Endodermal cell (in vitro differentiated cells): ENCODE measurements around the gene B3GALT4. TPM values are rescaled to one million over a fixed set of nuclear protein-coding genes. Genes with fewer than 3 reads are reported as not detected.

Experiments used
- DNase-seq: peaks from one replicate; pipeline ENCODE4 v3.0.0-alpha.2; 2017
- H3K27ac ChIP-seq: 2 replicates; pipeline ENCODE4 v1.5.1; 2013; ENCODE audit warnings: mild to moderate bottlenecking, low read depth, low read length, moderate library complexity
- H3K27me3 ChIP-seq: 2 replicates; pipeline ENCODE4 v1.6.1; 2013; ENCODE audit warnings: mild to moderate bottlenecking, low read length, moderate library complexity; ENCODE audit not compliant: insufficient read depth, control insufficient read depth, poor library complexity, severe bottlenecking
- H3K36me3 ChIP-seq: 2 replicates; pipeline ENCODE4 v1.7.0; 2013; ENCODE audit warnings: mild to moderate bottlenecking, low read length, moderate library complexity; ENCODE audit not compliant: control insufficient read depth, insufficient read depth
- H3K4me1 ChIP-seq: one replicate; pipeline ENCODE4 v1.7.0; 2013; ENCODE audit warnings: low read length; ENCODE audit not compliant: control insufficient read depth, insufficient read depth
- H3K4me3 ChIP-seq: 2 replicates; pipeline ENCODE4 v1.5.1; 2013; ENCODE audit warnings: mild to moderate bottlenecking, low read length, moderate library complexity
- H3K9ac ChIP-seq: 2 replicates; pipeline ENCODE4 v1.6.1; 2013; ENCODE audit warnings: mild to moderate bottlenecking, low read length, moderate library complexity; ENCODE audit not compliant: poor library complexity, severe bottlenecking; ENCODE audit errors: extremely low read depth
- H3K9me3 ChIP-seq: 2 replicates; pipeline ENCODE4 v1.6.1; 2013; ENCODE audit warnings: mild to moderate bottlenecking, low read length, moderate library complexity; ENCODE audit not compliant: control insufficient read depth
- H3K27ac Mint-ChIP-seq: 2 replicates; pipeline ENCODE4 v1.8.0; 2020; ENCODE audit warnings: mixed read lengths
- H3K27me3 Mint-ChIP-seq: 2 replicates; pipeline ENCODE4 v1.8.0; 2021; ENCODE audit warnings: mild to moderate bottlenecking, mixed read lengths; ENCODE audit not compliant: insufficient read depth
- H3K36me3 Mint-ChIP-seq: 2 replicates; pipeline ENCODE4 v1.8.0; 2020; ENCODE audit warnings: low read depth, mixed read lengths
- H3K4me1 Mint-ChIP-seq: 2 replicates; pipeline ENCODE4 v1.8.0; 2020; ENCODE audit warnings: mixed read lengths
- H3K4me3 Mint-ChIP-seq: 2 replicates; pipeline ENCODE4 v1.8.0; 2020; ENCODE audit warnings: mild to moderate bottlenecking, moderate library complexity, mixed read lengths
- H3K9me3 Mint-ChIP-seq: 2 replicates; pipeline ENCODE4 v1.8.0; 2020; ENCODE audit warnings: mild to moderate bottlenecking, mixed read lengths
- CTCF ChIP-seq: fragments of 200-600 bp; sonication (generic); conservative IDR thresholded peaks from 2 replicates; pipeline ENCODE4 v1.5.0; 2021; ENCODE audit warnings: antibody characterized with exemption, mild to moderate bottlenecking
- WGBS, 2 experiments: methylation state at CpG; one replicate each; pipeline versions ENCODE4 v1.1.5 to v1.1.7; 2013; ENCODE audit warnings: missing lambda C conversion rate in 2 of 2, mixed read lengths in 1 of 2; ENCODE audit not compliant: insufficient coverage in 1 of 2, insufficient read length in 1 of 2; 5-methylcytosine and 5-hydroxymethylcytosine counted together
- total RNA-seq, 2 donors: library from RNA; stranded (reverse); fragmentation: NEBNext Ultra II Directional in 1 of 2; extraction: Animal tissue kit (Norgen Biotek cat#: 25700) in 1 of 2; gene quantifications; 2 replicates in 1 of 2; 3 replicates in 1 of 2; pipeline ENCODE4 v1.2.1, GENCODE V29; 2021

Gene B3GALT4
- total RNA-seq, 2 donors from 2014 or later: 3.9 to 5.5 TPM

- Histone ChIP-seq H3K36me3 (no peaks in the 10 kb centered on the region), H3K4me1 (no peaks in the 10 kb centered on the region), H3K9ac (no peak overlapping the region), H3K27ac (no peak overlapping the region), H3K4me3 (no peak overlapping the region), H3K27me3 (peaks cover 6% of the 10 kb centered on the region), H3K9me3 (no peaks in the 10 kb centered on the region)
- TF ChIP-seq CTCF: no peak
- H3K27ac Mint-ChIP-seq: no peak overlapping the region
- peak; percentile 9 for DNase-seq
- peaks cover 12% of the 10 kb centered on the region for H3K4me1 Mint-ChIP-seq
- WGBS, 2 experiments: 86 to 91% methylated on average over 5 to 6 of the region's 6 CpGs
- no peak overlapping the region for H3K4me3 Mint-ChIP-seq
- no peaks in the 10 kb centered on the region for H3K9me3 Mint-ChIP-seq
- H3K27me3 Mint-ChIP-seq: peaks cover 25% of the 10 kb centered on the region
- no peaks in the 10 kb centered on the region for H3K36me3 Mint-ChIP-seq
Measured at GRCh38 chr6:33236852-33237251, 40.1 kb upstream of the B3GALT4 start.

GRCh38 chr6:33237741-33238140 is 39.2 kb upstream of the B3GALT4 start:
- Mint-ChIP-seq H3K27me3 (peaks cover 31% of the 10 kb centered on the region), H3K4me1 (peaks cover 12% of the 10 kb centered on the region), H3K4me3 (no peak overlapping the region), H3K36me3 (no peaks in the 10 kb centered on the region), H3K9me3 (no peaks in the 10 kb centered on the region), H3K27ac (no peak overlapping the region)
- no peaks in the 10 kb centered on the region for H3K4me1 ChIP-seq
- no peak overlapping the region for H3K4me3 ChIP-seq
- TF ChIP-seq CTCF: no peak
- no peaks in the 10 kb centered on the region for H3K36me3 ChIP-seq
- H3K27ac ChIP-seq: no peak overlapping the region
- peak; percentile 8 for DNase-seq
- peaks cover 15% of the 10 kb centered on the region for H3K27me3 ChIP-seq
- H3K9me3 ChIP-seq: no peaks in the 10 kb centered on the region
- WGBS, 2 experiments: 84 to 93% methylated on average over 2 of the region's 2 CpGs
- H3K9ac ChIP-seq: no peak overlapping the region

DNA sequence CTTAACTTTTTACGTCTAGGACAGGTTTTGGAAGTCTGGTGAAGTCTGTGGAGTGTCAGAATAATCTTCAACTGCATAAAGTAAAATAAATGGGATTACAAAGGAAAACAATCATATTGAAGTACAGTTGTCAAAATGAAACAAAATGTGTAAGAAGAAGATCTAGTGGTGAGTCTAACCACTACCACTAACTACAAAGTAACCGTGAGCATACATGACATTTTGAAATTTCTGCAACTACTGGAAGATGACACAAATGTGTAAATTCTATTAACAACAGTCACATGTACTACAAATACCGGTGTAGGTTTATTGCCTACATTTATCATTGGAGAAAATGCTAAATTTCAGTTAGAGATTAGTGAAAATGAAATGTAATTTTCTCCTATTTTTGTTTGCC is 35.0 kb upstream of the B3GALT4 start:
- WGBS, 2 experiments: 83 to 87% methylated on average over 1 to 3 of the region's 3 CpGs
- no peaks in the 10 kb centered on the region for H3K9me3 ChIP-seq
- TF ChIP-seq CTCF: no peak
- H3K9ac ChIP-seq: no peak overlapping the region
- H3K4me1 ChIP-seq: no peaks in the 10 kb centered on the region
- no peak for DNase-seq
- Mint-ChIP-seq H3K4me3 (no peak overlapping the region), H3K27ac (no peak overlapping the region), H3K36me3 (no peaks in the 10 kb centered on the region), H3K4me1 (peaks cover 2% of the 10 kb centered on the region), H3K9me3 (no peaks in the 10 kb centered on the region), H3K27me3 (peaks cover 46% of the 10 kb centered on the region)
- H3K27me3 ChIP-seq: peaks cover 39% of the 10 kb centered on the region
- H3K4me3 ChIP-seq: no peak overlapping the region
- H3K36me3 ChIP-seq: no peaks in the 10 kb centered on the region
- H3K27ac ChIP-seq: no peak overlapping the region
